Stomach smooth muscle (tissue), 2 donors: Measurements from ENCODE around the gene SIPA1L2.

Experiments
- H3K27ac ChIP-seq: one replicate; pipeline ENCODE4 v1.7.0; 2013; ENCODE audit warnings: mild to moderate bottlenecking, low read length, inconsistent platforms
- H3K27me3 ChIP-seq, 2 donors: one replicate each; pipeline ENCODE4 v1.7.0; 2013; ENCODE audit warnings: low read length in 2 of 2; ENCODE audit not compliant: insufficient read depth in 2 of 2, control insufficient read depth in 1 of 2
- H3K36me3 ChIP-seq, 2 donors: one replicate each; pipeline ENCODE4 v1.7.0; 2013; ENCODE audit warnings: low read length in 2 of 2; ENCODE audit not compliant: control insufficient read depth in 2 of 2, insufficient read depth in 2 of 2
- H3K4me1 ChIP-seq: one replicate; pipeline ENCODE4 v1.7.0; 2013; ENCODE audit warnings: low read length; ENCODE audit not compliant: control insufficient read depth, insufficient read depth
- H3K4me3 ChIP-seq, 2 donors: one replicate each; pipeline ENCODE4 v1.7.0; 2013; ENCODE audit warnings: low read length in 2 of 2
- H3K9ac ChIP-seq, 2 donors: one replicate each; pipeline ENCODE4 v1.7.0; 2013; ENCODE audit warnings: low read length in 2 of 2, mild to moderate bottlenecking in 1 of 2
- H3K9me3 ChIP-seq, 2 donors: one replicate each; pipeline ENCODE4 v1.7.0; 2013; ENCODE audit warnings: low read length in 2 of 2; ENCODE audit not compliant: control insufficient read depth in 2 of 2
- donor health status: healthy.
- donor health status: Pancreatic carcinoma.

The SIPA1L2 gene

DNA sequence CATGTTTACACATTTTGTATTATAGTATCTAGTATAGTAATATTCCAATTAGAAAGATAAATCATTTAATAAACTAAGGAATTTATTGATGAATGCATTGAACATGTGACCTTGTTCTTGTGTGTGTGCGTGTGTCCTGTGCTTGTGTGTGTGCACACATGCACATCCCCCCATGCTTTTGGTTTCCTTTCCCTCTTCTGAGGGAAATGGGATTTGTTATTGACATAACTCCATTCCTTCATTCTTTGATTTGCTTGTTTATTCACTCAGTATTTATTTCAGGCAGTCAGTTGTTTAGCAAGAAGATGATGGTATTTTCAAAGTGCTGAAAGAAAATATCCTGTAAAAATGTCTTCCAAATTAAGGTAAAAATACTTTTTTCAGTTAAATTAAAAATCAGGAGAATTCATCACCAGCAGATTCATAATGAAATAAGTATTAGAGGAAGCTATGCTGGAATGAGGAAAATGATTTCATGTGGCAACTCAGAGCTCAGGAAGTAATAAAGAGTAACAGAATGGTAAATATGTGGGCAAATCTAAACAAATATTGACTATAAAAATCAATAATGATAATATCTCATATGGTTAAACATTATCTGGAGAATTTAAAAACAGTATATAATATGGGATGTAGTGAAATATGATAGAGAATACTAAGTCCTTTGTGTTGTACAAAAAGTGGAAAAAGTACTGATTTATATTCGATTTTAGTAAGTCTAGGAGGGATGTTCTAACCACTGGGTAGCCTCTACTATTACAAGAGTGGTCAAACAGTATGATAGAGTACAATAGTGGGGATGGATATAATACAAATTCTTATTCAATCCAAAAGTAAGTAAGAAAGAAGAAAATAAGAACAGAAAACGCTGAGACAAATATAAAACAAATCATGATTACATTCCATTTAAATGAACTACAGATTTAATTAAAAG, 35.2 kb upstream of the SIPA1L2 start:
- H3K9me3 ChIP-seq = no peaks in the 10 kb centered on the region
- no peak overlapping the region for H3K4me3 ChIP-seq
- H3K4me1 ChIP-seq = no peaks in the 10 kb centered on the region
- no peaks in the 10 kb centered on the region for H3K36me3 ChIP-seq
- no peaks in the 10 kb centered on the region for H3K27me3 ChIP-seq
- no peak overlapping the region for H3K27ac ChIP-seq
- H3K9ac ChIP-seq = no peak overlapping the region

DNA sequence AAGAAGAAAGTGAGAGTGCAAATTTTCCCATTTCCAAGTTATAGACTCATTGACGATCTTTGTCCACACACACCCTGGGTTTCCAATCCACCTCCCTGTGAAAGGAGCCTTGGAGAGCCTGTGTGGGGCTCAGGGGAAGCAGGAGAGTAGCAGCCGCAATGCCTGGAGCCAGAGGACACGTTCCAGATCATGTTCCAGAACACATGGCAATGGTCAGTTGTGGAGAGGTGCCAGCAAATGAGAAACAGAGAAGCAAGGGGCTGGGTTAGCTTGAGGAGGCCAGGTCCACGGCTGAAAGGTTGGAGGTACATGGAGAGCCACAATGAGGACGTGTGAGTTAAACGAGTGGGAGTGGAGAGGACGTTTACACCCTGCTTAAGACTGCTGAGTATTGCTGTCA, 33.0 kb upstream of the SIPA1L2 start:
- no peaks in the 10 kb centered on the region for H3K36me3 ChIP-seq
- H3K27ac ChIP-seq = no peak overlapping the region
- no peaks in the 10 kb centered on the region for H3K4me1 ChIP-seq
- no peak overlapping the region for H3K4me3 ChIP-seq
- no peaks in the 10 kb centered on the region for H3K9me3 ChIP-seq
- H3K27me3 ChIP-seq = no peaks in the 10 kb centered on the region
- H3K9ac ChIP-seq = no peak overlapping the region

DNA sequence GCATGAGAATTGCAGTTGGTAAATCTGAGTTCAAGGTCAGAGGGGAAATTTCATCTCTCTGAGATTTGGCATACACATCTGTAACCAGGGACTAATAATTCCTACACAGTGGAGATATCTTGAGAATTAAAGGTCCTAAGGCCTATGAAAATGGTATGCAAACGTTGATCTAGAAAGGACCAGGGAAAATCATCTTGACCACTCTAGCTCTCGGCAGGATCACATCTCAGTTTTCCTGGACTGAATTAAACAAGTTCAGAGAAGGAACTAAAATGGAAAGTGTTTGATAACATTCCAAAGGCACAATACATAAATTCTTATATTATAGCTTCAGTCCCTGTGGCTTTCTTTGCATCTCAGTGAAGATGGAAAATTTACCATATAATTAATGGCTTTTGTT, 28.5 kb upstream of the SIPA1L2 start:
- Histone ChIP-seq H3K9me3 (no peaks in the 10 kb centered on the region), H3K36me3 (no peaks in the 10 kb centered on the region), H3K4me1 (peaks cover 11% of the 10 kb centered on the region), H3K27me3 (no peaks in the 10 kb centered on the region), H3K4me3 (no peak overlapping the region), H3K9ac (no peak overlapping the region), H3K27ac (no peak overlapping the region)

DNA sequence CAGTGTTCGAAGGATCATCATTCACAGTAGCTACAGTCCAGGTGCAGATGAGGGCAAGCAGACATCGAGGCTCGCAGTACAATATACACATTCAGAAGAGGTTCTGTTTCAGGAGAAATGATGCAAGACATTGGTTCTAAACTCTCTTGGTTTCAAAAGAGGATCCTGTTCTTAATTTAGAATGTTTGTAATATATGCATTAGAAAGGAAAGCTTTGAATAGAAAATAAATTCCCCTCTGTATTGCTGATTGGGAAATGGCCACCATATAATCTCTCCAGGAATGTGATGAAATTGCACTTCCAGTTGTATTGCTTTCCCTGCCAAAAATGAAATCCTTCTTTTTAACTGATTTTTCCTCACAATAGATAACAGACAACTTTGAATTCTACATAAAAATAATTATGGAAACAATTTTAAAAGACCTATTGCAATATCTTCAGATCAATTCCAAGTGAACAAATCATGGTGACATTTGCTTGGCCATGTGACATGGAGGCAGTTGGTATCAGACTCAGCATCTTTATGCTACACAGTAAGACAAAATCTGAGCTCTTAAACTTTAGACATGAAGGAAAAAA, 27.6 kb upstream of the SIPA1L2 start:
- Histone ChIP-seq H3K27me3 (no peaks in the 10 kb centered on the region), H3K36me3 (no peaks in the 10 kb centered on the region), H3K4me3 (no peak overlapping the region), H3K9ac (no peak overlapping the region), H3K9me3 (no peaks in the 10 kb centered on the region), H3K4me1 (peaks cover 11% of the 10 kb centered on the region), H3K27ac (no peak overlapping the region)

DNA sequence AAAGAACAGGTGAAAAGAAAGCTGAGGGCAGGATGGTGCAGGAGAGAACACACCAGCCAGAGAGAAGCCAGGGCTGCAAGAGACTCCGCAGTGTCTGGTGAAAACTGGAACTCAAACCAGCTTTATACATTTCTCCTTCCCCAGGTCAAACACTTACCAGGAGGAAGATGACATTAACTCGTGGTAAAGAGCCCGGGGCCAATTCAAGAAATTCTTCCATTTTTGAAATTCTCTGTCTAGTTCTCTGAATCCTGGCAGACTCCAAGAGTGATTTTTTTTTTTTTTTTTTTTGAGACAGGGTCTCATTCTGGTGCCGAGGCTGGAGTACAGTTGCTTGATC, 25.8 kb upstream of the SIPA1L2 start:
- Histone ChIP-seq H3K4me3 (no peak overlapping the region), H3K36me3 (no peaks in the 10 kb centered on the region), H3K4me1 (peaks cover 11% of the 10 kb centered on the region), H3K27me3 (no peaks in the 10 kb centered on the region), H3K9ac (no peak overlapping the region), H3K27ac (no peak overlapping the region), H3K9me3 (no peaks in the 10 kb centered on the region)

DNA sequence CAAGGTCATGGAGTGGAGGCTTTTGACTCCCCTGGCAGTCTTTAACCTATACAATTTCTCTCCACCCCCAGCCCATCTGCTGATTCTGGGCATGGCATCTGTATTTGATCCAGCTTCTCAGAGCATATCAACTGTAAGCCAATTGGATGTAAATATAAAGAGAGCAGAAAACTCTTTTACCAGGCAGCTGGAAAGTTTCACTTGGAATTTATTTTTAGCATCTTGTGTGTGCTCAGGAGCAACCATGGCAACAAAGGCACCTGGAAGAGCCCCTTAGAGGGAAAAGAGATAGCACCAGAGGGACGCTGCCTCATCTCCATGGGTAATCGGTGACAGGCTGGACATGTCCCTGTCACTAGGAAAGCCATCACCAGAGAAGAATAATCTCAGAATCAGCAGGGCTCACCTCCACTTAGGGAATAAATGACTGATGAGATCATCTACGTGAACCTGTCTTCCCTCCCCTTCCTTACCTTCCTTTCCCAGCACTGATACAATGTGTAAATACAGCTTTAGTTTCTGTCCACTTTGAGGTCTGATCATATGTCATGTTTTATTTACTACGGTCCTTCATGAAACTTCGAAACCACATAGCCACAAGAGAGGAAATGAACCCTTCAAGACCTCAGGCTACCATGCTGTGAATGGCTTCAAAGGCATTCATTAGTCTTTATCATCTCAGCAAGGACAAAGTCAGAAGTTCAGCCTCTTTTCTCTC, 25.3 kb upstream of the SIPA1L2 start:
- Histone ChIP-seq H3K9ac (no peak overlapping the region), H3K27ac (no peak overlapping the region)

DNA sequence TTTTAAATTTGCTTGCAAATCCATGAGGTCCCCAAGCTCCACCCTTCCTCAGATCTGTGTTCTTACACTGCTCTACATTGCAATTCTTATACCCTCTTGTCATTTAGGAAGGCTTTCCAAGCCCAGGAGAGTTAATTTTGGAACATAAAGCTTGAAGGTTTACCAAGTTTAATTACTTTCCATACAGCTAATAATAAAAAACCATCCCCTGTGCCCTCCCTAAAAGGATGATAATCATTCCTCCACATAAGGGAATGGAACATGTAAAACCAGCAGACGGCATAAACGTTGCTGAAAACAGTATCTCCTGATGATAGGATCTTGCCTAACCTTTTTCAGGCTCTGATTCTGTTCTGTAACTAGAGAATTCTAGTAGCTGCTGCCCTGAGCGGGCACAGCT, 23.9 kb upstream of the SIPA1L2 start:
- no peak overlapping the region for H3K4me3 ChIP-seq
- no peak overlapping the region for H3K9ac ChIP-seq
- H3K27me3 ChIP-seq = no peaks in the 10 kb centered on the region
- H3K9me3 ChIP-seq = no peaks in the 10 kb centered on the region
- no peaks in the 10 kb centered on the region for H3K36me3 ChIP-seq
- H3K27ac ChIP-seq = no peak overlapping the region
- H3K4me1 ChIP-seq = peaks cover 11% of the 10 kb centered on the region

More for the DNA sequence above, 25.3 kb upstream of the SIPA1L2 start:
- Histone ChIP-seq H3K9me3 (no peaks in the 10 kb centered on the region), H3K36me3 (no peaks in the 10 kb centered on the region), H3K4me1 (peaks cover 11% of the 10 kb centered on the region), H3K27me3 (no peaks in the 10 kb centered on the region), H3K4me3 (no peak overlapping the region)

DNA sequence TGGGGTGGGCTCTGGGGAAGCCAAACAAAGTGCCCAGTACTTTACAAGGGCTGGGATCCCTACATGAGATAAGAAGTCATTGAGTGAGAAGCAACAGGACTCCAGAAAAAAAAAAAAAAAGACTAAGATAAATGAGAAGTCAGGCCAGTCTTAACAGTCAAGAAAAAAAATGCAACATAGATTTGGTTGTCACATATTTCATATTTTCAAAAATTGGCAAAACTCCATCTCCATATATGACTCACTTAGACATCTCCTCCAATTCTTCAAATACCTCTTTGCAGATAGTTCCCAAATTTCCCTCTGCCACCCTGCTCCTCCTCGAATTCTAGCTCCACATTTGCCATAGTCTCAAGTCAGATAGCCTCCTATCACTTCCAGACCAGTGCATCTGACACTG, 20.9 kb upstream of the SIPA1L2 start:
- Histone ChIP-seq H3K27ac (no peak overlapping the region), H3K4me3 (no peak overlapping the region), H3K4me1 (peaks cover 11% of the 10 kb centered on the region), H3K9me3 (no peaks in the 10 kb centered on the region), H3K9ac (no peak overlapping the region), H3K36me3 (no peaks in the 10 kb centered on the region), H3K27me3 (no peaks in the 10 kb centered on the region)

DNA sequence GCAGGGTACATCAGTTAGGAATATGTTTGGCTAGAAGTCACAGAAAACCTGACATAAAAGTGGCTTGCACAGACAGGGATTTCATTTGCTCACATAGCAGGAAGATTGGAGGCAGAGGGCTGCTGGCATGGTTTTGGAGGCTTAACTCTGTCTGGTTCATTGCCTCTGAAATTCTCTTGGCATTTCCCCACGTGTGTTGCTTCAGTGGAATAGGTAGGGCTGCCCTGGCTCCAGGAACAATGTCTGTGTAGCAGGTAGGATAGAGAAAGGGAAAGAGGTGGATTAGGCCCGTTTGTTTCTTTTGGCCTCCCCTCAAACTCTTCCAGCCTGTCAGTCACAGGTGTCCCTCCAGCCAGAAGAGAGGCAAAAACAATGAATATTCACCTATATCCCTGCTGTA, 20.5 kb upstream of the SIPA1L2 start:
- no peaks in the 10 kb centered on the region for H3K27me3 ChIP-seq

DNA sequence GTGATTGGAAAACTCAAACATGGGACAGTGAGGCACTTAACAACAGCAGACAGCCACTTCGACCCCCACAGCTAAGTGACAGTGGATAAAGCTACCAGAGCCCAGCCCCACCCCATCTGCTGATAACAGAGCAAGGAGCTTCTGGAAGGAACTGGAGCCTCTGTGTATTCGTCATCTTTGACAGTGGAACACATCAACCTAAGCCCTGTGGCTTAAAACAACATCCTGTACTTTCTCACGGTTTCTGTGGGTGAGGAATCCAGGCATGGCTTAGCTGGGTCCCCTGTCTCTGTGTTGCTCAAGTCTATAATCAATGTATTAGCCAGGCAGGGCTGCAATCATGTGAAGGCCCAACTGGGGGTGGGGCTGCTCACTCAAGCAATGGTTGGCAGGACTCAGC, 18.4 kb upstream of the SIPA1L2 start:
- Histone ChIP-seq H3K4me3 (no peak overlapping the region), H3K36me3 (no peaks in the 10 kb centered on the region)

More for the DNA sequence above, 20.5 kb upstream of the SIPA1L2 start:
- Histone ChIP-seq H3K27ac (no peak overlapping the region), H3K4me3 (no peak overlapping the region), H3K9me3 (no peaks in the 10 kb centered on the region), H3K4me1 (peaks cover 9% of the 10 kb centered on the region), H3K36me3 (no peaks in the 10 kb centered on the region), H3K9ac (no peak overlapping the region)

More for the DNA sequence above, 18.4 kb upstream of the SIPA1L2 start:
- no peaks in the 10 kb centered on the region for H3K27me3 ChIP-seq
- H3K9me3 ChIP-seq = no peaks in the 10 kb centered on the region
- no peak overlapping the region for H3K9ac ChIP-seq
- no peak overlapping the region for H3K27ac ChIP-seq
- no peaks in the 10 kb centered on the region for H3K4me1 ChIP-seq
